ENCODE measurements around the gene BLOC1S1.

BLOC1S1 gene

DNA sequence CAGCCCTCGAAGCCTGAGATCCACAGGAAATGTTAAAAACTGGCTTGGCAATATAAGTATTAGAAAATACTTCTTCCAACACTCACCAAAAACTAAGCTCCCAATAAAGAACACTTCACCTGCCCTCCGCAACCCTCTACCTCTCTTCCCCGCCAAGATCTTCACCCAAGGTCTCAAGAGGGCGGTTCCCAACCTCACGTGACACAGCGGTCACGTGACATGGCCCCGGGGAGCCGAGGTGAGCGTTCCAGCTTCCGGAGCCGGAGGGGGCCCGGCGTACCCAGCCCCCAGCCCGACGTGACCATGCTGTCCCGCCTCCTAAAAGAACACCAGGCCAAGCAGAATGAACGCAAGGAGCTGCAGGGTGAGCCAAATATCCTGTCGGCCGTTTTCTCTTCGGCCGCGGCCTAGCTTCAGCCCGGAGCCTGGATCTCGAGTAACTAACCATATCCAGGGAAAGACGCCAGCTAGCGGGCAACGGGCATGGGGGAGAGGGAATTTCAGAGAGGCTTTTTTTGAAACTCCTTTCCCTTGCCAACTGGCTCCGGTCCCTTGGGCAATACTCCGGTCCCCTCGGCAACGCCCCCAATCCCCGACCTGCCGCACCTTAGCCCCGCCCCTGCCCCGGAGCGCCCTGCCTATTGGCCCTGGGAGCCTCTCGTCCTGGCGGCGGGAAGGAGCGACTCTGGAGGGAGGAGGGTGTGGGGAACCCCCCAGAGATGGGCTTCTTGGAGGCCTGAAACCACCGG is at the start of gene BLOC1S1:
BLOC1S1 (plus strand) TSS at position 214 of the 749 bp plus-strand sequence; CDS start at position 220, 6 bp downstream.
- peak; percentile 94 for DNase-seq (ENCODE audit: low read depth)

DNA sequence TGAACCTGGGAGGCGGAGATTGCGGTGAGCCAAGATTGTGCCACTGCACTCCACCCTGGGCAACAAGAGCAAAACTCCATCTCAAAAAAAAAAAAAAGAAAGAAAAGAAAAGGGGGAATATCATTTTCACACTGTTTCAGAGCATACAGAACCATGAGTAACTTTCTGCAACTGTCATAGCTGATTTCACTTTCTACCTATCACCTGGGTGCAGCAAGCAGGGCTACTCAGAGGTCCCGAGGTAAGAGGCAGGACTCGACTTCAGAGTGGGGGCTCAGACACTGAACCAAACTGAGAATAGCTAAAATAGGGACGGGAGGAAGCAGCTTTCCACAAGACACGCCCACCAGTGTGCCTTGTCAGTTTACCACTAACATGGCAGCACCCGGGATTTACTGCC is 49.3 kb upstream of the BLOC1S1 start:
- DNase-seq (ENCODE audit: low read depth): no peak

DNA sequence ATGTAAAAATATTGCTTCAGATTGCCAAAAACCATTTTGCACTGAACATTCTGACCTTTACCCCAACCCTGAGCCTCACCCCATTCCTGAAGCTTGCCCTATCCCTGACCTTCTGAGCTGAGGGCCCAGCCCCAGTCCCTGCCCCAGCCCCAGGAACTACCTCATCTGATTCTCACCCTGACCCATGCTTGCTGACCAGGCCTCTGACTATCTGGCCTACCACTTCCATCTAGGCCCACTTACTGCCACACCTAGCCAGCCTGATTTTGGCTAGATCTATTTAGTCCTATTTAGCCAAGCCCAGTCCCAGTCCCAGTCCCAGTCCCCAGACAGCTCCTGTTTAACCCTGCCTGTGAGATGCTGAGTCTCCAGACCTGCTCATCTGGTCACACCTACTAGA is 45.6 kb upstream of the BLOC1S1 start:
- no peak for DNase-seq (ENCODE audit: low read depth)

DNA sequence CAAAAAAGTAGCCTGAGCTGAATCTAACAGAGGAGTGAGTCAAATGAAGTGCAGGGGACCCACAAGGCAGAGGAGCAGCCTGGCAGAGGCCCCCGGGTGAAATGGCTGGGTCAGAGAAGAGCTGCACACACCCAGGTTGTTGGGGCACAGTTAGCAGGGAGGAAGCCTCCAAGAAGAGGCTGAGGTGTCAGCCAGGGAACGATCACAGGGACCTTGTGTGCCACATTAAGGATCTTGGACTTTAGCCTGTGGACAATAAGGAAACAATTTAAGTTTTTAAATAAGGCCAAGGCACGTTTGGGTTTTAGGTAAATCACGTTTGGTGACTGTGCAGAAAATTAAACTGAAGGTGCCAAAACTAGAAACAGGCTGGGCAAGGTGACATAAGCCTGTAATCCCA is 44.1 kb upstream of the BLOC1S1 start:
- no peak for DNase-seq (ENCODE audit: low read depth)

DNA sequence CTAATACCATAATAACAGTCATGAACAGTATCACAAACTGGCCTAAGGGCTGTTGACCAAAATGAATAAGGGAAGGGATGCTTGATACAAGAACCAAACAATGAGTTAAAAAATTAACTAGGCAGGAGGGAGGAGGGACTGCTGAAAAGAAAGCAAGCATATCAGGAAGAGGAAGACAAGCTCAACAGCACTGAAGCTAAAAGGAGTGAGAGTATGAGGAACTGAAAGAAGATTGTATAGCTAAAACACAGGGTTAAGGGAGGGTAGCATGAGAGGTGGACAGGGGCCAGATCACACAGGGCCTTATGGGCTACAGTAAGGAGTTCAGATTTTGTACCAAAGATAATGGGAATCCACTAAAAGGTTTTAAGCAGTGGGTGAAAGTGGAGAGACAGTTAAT is 42.2 kb upstream of the BLOC1S1 start:
- no peak for DNase-seq (ENCODE audit: low read depth)

DNA sequence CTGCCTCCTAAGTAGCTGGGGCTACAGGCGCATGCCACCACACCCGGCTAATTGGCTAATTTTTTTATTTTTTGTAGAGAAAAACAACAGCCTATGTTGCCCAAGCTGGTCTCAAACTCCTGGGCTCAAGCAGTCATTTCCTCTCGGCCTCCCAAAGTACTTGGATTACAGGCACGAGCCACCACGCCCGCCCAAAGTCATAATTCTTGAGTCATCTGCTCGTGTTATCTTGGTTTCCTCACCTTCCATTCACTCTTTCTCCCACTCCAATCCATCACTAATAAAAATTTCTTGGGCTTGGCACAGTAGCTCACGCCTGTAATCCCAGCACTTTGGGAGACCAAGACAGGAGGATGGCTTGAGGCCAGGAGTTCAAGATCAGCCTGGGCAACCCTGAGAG is 40.2 kb upstream of the BLOC1S1 start:
- DNase-seq (ENCODE audit: low read depth): no peak

DNA sequence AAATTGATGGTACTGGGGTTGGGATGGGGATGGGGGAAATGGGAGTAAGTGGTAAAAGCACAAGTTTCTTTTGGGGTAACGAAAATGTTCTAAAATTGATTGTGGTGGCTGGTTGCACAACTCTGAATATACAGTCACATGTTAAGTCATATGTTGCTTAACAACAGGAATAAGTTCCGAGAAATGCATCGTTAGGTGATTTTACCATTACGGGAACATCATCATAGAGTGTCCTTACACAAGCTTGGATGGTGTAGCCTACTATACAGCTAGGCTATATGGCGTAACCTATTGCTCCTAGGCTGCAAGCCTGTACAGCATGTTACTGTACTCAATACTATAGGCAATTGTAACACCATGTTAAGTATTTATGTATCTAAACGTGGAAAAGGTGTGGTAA is 39.1 kb upstream of the BLOC1S1 start:
- no peak for DNase-seq (ENCODE audit: low read depth)

DNA sequence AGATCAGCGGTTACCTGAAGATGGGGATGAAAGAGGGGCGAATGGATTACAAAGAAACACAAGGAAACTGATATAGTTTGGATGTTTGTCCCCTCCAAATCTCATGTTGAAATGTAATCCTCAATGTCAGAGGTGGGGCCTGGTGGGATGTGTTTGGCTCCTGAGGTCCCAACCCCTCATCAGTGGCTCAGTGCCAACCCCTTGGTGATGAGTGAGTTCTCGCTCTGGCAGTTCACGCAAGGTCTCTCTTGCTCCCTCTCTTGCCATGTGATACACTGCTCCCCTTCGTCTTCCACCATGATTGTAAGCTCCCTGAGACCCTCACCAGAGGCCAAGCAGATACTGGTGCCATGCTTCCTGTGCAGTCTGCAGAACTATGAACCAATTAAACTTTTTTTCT is 36.2 kb upstream of the BLOC1S1 start:
- no peak for DNase-seq (ENCODE audit: low read depth)

DNA sequence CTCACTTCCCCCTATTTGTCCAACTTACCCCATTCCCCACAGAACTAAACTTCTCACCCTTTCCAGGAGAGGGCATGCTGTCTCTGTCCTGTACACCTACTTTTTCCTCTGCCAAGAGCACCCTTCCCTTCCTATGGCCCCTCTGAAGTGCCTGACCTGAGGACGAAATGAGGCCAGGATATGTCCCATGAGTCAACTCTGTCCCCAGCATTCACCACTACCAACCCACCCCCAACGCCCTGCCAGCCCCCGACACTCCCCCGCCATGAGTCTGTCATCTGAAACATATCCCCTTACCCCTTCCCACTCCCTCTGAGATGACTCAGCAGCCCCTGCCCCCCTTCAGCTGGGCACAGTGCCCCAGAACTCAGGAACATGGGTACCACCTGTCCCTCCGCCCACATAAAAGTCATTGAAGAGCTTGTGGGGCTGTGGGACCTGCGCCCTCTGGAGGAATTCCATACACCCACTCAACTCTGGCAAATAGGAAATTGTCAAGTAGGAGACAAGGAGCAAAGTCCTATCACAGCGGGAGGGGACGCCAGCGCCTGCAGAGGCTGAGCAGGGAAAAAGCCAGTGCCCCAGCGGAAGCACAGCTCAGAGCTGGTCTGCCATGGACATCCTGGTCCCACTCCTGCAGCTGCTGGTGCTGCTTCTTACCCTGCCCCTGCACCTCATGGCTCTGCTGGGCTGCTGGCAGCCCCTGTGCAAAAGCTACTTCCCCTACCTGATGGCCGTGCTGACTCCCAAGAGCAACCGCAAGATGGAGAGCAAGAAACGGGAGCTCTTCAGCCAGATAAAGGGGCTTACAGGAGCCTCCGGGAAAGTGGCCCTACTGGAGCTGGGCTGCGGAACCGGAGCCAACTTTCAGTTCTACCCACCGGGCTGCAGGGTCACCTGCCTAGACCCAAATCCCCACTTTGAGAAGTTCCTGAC is 34.4 kb upstream of the BLOC1S1 start:
- peak; percentile 63 for DNase-seq (ENCODE audit: low read depth)

DNA sequence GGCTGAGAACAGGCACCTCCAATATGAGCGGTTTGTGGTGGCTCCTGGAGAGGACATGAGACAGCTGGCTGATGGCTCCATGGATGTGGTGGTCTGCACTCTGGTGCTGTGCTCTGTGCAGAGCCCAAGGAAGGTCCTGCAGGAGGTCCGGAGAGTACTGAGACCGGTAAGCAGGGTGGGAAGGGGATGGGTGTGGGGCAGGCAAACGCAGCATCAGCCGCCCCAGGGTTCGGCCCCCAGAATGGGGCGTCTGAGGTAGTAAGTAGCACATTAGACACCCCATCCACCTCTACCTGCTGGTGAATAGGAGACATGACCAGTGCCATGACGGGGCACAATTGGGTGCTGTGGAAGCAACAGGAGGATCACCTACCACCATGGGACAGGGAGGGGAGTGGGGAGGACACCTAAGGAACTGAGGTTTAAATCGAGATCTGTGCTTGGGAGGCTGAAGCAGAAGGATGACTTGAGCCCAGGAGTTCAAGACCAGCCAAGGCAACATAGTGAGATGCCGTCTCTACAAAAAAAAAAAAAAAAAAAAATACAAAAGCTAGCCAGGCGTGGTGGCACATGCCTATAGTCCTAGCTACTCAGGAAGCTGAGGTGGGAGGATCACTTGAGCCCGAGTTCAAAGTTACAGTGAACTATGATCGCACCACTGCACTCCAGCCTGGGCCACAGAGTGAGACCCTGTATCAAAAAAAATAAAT is 33.6 kb upstream of the BLOC1S1 start:
- DNase-seq (ENCODE audit: low read depth): no peak

DNA sequence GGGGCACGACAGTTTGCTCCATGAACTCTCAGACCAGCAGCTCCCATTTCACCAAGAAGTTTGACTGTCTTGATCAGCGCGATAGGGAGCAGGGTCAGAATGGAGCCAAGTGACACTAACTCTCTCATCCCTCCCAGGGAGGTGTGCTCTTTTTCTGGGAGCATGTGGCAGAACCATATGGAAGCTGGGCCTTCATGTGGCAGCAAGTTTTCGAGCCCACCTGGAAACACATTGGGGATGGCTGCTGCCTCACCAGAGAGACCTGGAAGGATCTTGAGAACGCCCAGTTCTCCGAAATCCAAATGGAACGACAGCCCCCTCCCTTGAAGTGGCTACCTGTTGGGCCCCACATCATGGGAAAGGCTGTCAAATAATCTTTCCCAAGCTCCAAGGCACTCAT is 32.2 kb upstream of the BLOC1S1 start:
- no peak for DNase-seq (ENCODE audit: low read depth)

DNA sequence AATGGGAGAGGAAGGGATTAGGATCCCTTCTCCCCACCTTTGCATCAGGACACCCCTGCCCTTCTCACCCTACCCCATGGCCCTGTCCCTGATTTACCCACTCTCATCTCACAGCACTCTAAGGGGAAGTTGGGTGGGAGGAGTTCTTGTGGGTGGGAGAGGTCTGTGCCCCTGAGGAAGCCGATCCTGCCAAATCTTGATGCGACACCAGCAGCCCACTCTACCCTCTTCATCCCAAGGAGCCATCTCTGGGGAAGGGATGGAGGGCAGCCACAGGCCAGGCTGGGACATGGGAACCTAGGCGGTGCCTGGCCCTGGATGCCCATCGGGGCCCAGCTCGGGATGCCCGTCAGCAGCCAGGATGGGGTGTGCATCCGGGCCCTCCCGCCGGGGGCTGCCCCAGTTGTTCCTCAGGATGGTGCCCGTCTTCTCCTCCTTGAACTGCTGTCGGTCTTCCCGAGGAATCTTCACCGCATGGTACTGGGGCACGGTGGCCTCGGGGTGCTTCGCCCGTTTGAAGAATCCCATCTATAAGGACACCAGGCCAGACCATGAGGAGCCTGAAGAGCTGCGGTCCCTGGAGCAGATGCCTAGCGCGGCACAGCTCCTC is 31.0 kb upstream of the BLOC1S1 start:
- no peak for DNase-seq (ENCODE audit: low read depth)

DNA sequence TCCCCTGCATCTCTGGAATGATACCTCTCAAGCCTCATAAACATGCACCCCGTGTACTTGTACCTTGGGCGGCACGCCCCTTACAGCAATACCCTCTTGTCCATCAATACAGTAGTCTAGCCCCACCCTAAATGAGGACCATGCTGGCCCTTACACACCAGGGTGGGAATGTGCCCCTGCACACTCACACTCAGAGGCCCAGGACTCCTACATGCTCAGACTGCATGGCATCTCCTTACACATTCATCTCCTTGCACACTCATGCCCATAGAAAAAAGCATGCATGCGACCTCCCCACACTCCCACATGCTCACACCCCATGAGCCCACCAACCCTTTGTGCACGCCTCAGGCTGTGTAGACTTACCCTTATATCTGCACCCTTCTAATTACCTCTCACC is 30.2 kb upstream of the BLOC1S1 start:
- DNase-seq (ENCODE audit: low read depth): no peak

DNA sequence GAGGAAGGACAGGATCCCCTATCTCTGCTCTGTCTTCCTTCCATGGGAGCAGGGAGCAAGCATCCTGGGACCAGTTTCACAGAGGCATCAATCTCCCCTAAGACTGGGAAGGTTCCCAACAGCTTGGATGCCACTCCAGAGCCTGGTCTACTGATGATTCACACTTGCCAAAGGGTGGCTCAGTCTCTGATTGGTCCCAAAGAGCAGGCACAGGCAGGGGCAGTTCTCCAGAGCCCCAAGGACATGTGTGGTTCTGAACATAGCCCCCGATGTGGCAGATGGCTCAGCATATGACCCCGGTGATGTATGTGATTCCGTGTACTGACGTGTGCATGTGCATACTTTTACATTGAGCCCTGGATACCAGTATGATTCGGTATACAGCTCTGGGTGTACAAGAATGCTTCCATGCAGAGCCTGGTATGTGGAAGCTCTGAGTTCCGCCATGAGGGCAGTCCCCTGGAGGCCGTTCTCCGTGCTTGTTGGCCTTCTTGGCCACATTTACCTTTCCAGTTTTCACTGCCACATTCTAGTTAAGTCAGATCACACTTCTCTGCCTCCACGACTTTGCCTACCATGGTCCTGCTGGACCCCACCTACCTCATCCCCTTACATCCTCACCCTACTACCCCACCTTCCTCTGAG is 29.4 kb upstream of the BLOC1S1 start:
- DNase-seq (ENCODE audit: low read depth): no peak

DNA sequence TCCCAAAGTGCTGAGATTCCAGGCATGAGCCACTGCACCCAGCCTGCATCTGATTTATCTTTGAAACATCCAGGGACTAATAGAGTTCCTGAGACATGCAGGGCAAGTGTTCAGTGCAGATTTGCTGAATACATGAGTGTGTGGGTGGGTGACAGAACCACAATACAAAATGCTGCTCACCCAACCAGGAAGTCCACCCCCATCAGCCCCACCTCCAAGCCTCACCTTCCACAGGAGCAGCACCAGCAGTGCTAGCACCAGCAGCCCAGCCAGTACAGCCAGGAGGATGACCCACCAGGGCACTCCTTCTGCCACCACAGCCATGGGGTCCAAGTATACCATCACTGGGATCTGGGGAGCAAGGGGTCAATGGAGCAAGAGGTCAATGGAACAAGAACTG is 28.1 kb upstream of the BLOC1S1 start:
- DNase-seq (ENCODE audit: low read depth): no peak

DNA sequence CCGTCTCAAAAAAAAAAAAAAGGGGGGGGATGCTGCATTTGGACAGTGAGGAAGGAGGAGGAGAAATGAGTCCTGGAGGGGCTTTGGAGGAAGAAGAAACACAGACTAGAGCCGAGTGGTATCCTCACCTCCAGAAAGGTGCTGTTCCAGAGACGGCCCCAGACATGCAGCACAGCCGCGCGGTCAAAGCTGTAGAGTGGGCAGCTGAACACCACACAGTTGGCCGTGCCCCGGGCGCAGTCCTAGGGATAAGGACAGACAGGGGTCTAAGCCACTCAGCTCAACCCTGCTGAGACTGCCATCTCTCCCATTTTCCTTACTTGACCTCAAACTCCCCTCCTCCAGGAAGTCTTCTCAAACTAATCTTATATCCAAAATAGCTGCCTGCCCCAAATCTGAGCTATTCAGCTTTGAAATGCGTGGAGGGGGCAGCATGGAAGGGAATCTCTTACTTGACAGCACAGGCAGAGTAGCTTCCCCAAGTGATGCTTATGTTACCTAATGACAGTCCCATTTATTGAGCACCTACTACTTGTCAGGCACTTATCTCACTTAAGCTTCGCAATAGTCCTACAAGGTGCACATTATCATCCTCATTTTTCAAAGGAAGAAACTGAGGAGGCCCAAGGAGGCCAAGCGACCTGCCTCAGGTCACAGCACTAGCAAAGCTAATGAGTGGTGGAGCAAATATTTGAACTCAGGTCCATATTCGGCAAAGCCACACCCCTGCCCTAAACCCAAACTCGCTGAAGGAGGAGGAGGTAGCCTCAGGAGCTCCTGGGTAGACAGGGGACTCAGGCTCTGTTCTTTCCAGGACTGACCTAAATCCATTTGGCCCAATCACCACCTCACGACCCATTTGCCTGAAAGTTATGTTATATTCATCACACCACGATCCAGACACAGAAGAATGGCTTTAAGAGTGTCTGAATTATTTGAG is 26.9 kb upstream of the BLOC1S1 start:
- no peak for DNase-seq (ENCODE audit: low read depth)

DNA sequence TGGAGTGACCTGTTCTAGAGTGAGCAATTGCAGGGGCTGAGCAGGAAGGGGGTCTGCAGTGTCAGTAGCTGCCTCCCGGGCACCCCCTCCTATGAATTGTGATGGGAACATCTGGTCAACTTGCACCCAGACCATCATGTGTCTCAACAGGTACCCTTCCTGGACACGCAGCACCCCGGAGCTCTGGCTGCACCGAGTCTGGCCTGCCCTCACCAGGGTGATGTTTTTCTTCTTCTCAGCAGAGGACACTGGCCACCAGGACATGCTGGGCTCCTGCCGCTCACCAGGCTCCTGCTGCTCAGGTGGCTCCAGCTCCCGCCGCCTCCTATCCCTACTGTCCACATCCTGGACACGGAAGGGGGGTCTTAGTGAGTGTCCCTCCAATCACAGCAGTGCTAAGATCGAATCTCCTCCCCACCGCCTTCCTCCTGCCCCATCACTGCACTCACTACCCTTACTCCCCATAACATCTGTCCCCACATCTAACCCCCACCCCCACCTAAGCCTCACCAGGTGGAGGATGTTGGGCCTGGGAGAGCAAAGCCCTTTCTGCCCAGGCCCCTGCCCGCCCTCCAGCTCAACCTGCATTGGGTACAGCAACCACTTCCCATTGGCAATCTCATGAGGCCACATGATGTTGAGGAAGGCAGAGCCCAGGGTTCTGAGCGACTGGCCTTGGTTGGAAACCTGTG is 23.1 kb upstream of the BLOC1S1 start:
- DNase-seq (ENCODE audit: low read depth): no peak

DNA sequence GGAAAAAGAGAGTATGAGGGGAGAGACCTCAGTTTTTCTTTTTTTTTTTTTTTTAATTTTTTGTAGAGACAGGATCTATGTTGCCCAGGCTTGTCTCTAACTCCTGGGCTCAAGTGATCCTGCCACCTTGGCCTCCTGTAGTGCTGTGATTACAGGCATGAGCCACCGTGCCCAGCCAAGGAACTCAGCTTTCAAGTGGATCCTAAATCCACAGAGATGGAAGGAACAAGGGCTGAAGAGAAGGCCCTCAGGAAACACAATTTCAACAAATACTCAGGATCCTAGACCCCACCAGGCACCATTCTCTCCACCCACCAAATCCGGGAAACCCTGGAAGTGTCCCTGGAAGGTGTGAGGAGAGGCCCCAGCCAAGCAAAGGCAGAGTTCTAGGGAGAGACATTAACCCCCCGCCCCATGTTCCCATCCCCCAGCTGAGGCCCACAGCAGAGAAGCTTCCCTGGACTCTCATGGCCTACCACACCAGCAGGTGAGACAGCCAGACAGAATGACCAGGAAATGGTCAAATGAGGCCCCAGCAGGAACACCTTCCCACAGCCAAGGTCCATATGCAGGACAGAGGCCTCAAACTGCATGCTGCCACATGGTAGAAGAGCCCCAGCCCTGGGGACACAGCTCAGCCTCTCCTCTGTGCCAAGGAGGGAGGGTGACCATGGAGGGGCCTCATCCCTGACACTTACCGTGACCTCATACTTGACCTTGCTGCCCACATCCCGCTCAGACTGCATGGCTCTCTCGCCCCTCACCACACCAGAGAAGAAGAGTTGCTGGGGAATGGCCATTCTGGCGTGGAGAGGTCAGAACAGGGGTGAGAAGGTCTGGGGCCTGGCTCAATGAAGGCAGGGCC is 22.3 kb upstream of the BLOC1S1 start:
- DNase-seq (ENCODE audit: low read depth): no peak

DNA sequence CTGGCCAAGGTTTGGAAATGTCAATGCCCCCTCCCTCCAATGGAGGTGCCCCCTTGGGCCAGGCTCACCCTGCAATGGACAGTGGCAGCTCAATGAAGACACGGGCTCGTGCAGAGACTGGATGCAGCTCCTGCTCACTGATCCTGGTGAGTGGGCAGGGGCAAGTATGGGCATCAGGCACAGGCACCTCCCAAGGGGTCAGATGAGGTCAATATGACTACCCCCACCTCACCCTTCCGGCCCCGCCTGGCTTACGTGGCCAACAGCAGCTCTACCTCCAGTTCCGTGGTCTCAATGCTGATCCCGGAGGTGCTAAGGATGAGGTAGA is 21.7 kb upstream of the BLOC1S1 start:
- no peak for DNase-seq (ENCODE audit: low read depth)
